Measurements from ENCODE around the gene OPALIN. TPM values are rescaled to one million over a fixed set of nuclear protein-coding genes. Genes with fewer than 3 reads are reported as not detected.

The OPALIN gene
- total RNA-seq, 1 experiment from 2014 or later: not detected

GRCh38 chr10:96339956-96340904 lies 18.6 kb downstream of the OPALIN start:
- Histone ChIP-seq H3K9me3 (ENCODE audit: low read depth, low read length, poor library complexity, severe bottlenecking) (no peaks in the 10 kb centered on the region), H3K4me1 (ENCODE audit: insufficient read depth, low read length, poor library complexity, severe bottlenecking) (no peaks in the 10 kb centered on the region), H3K27ac (ENCODE audit: low read depth, low read length, poor library complexity, severe bottlenecking) (no peak overlapping the region), H3K27me3 (replicated peaks; ENCODE audit: insufficient read depth, low read depth, low read length, poor library complexity) (no peaks in the 10 kb centered on the region), H3K36me3 (ENCODE audit: insufficient read depth, low read length, poor library complexity, severe bottlenecking) (no peaks in the 10 kb centered on the region), H3K4me3 (ENCODE audit: low read depth, low read length, poor library complexity, severe bottlenecking) (no peak overlapping the region)
- ChIA-PET POLR2A (ENCODE audit: low non-redundant PET) (no interaction called here), CTCF (interaction anchor here (0.6 to 1.2 kb wide), 2 partner anchors 110 to 111 kb away, joined by 5 to 6 read pairs; no protein-coding TSS in a partner anchor)
- intact Hi-C loops (cut with micrococcal nuclease; ENCODE audit: unreplicated experiment): loop anchor here (1.0 kb wide), 1 partner anchor 323 kb away; no protein-coding TSS in a partner anchor
- peak; percentile 74 for DNase-seq (ENCODE audit: low spot score)
- TF ChIP-seq CTCF (conservative IDR thresholded peaks at IDR 0.05; ENCODE audit: low read depth, low read length) (peak; percentile 89), EZH2 (IDR thresholded peaks at IDR 0.05; ENCODE audit: borderline replicate concordance, low read depth, low read length, poor library complexity, severe bottlenecking) (no peak)
- BruUV-seq (replicated peaks): no TSS peak

- TF ChIP-seq EZH2 (IDR thresholded peaks at IDR 0.05; ENCODE audit: borderline replicate concordance, low read depth, low read length, poor library complexity, severe bottlenecking) (no peak), CTCF (conservative IDR thresholded peaks at IDR 0.05; ENCODE audit: low read depth, low read length) (no peak)
- intact Hi-C loops (cut with micrococcal nuclease; ENCODE audit: unreplicated experiment): no loop called here
- no peak for DNase-seq (ENCODE audit: low spot score)
- Histone ChIP-seq H3K4me1 (ENCODE audit: insufficient read depth, low read length, poor library complexity, severe bottlenecking) (no peaks in the 10 kb centered on the region), H3K27me3 (replicated peaks; ENCODE audit: insufficient read depth, low read depth, low read length, poor library complexity) (peaks cover under 1% of the 10 kb centered on the region), H3K27ac (ENCODE audit: low read depth, low read length, poor library complexity, severe bottlenecking) (no peak overlapping the region), H3K4me3 (ENCODE audit: low read depth, low read length, poor library complexity, severe bottlenecking) (no peak overlapping the region), H3K9me3 (ENCODE audit: low read depth, low read length, poor library complexity, severe bottlenecking) (no peaks in the 10 kb centered on the region), H3K36me3 (ENCODE audit: insufficient read depth, low read length, poor library complexity, severe bottlenecking) (no peaks in the 10 kb centered on the region)
- ChIA-PET POLR2A (ENCODE audit: low non-redundant PET) (no interaction called here), CTCF (interaction anchor here (1.2 kb wide), 1 partner anchor 110 kb away, joined by 6 read pairs; no protein-coding TSS in a partner anchor)
- BruUV-seq (replicated peaks): no TSS peak
Observed at GRCh38 chr10:96339383-96339782, 19.4 kb downstream of the OPALIN start.

- Histone ChIP-seq H3K9me3 (ENCODE audit: low read depth, low read length, poor library complexity, severe bottlenecking) (no peaks in the 10 kb centered on the region), H3K27me3 (replicated peaks; ENCODE audit: insufficient read depth, low read depth, low read length, poor library complexity) (peaks cover 10% of the 10 kb centered on the region), H3K27ac (ENCODE audit: low read depth, low read length, poor library complexity, severe bottlenecking) (no peak overlapping the region), H3K4me1 (ENCODE audit: insufficient read depth, low read length, poor library complexity, severe bottlenecking) (no peaks in the 10 kb centered on the region), H3K36me3 (ENCODE audit: insufficient read depth, low read length, poor library complexity, severe bottlenecking) (no peaks in the 10 kb centered on the region), H3K4me3 (ENCODE audit: low read depth, low read length, poor library complexity, severe bottlenecking) (no peak overlapping the region)
- ChIA-PET CTCF (no interaction called here), POLR2A (ENCODE audit: low non-redundant PET) (no interaction called here)
- intact Hi-C loops (cut with micrococcal nuclease; ENCODE audit: unreplicated experiment): no loop called here
- no TSS peak for BruUV-seq (replicated peaks)
- TF ChIP-seq EZH2 (IDR thresholded peaks at IDR 0.05; ENCODE audit: borderline replicate concordance, low read depth, low read length, poor library complexity, severe bottlenecking) (no peak), CTCF (conservative IDR thresholded peaks at IDR 0.05; ENCODE audit: low read depth, low read length) (no peak)
- DNase-seq (ENCODE audit: low spot score): no peak
Observed at GRCh38 chr10:96338279-96338925, 20.4 kb downstream of the OPALIN start.
